ENCODE measurements around the gene MIPOL1.

Gene MIPOL1

GRCh38 chr14:37587131-37587803 is 389.5 kb downstream of the MIPOL1 start:
- Histone ChIP-seq H3K27ac (ENCODE audit: low read depth, low read length, poor library complexity, severe bottlenecking) (no peak overlapping the region), H3K4me3 (ENCODE audit: low read depth, low read length, poor library complexity, severe bottlenecking) (no peak overlapping the region), H4K20me1 (ENCODE audit: insufficient read depth, low read length) (no peaks in the 10 kb centered on the region), H3K9me3 (ENCODE audit: low read length) (no peaks in the 10 kb centered on the region), H3K9ac (ENCODE audit: low read length) (no peak overlapping the region), H3K79me2 (ENCODE audit: insufficient read depth, low read length) (no peaks in the 10 kb centered on the region), H3K36me3 (ENCODE audit: insufficient read depth, low read length) (no peaks in the 10 kb centered on the region), H3F3A (ENCODE audit: insufficient read depth, low read length) (no peaks in the 10 kb centered on the region), H3K9me2 (ENCODE audit: low read depth, low read length) (no peaks in the 10 kb centered on the region), H2AFZ (ENCODE audit: low read length) (no peak overlapping the region), H3K4me1 (ENCODE audit: insufficient read depth, low read length, severe bottlenecking) (no peaks in the 10 kb centered on the region), H3K4me2 (ENCODE audit: low read length) (no peak overlapping the region), H3K27me3 (ENCODE audit: insufficient read depth, low read length) (no peaks in the 10 kb centered on the region)
- TF ChIP-seq CTCF (IDR thresholded peaks at IDR 0.05; ENCODE audit: low read length) (no peak), EZH2 (IDR thresholded peaks at IDR 0.05; ENCODE audit: borderline replicate concordance, low read length) (no peak)

- no peak overlapping the region for H3K4me3 ChIP-seq (ENCODE audit: low read depth, low read length, poor library complexity, severe bottlenecking)
- H3K4me2 ChIP-seq (ENCODE audit: low read length): no peak overlapping the region
- H3K4me1 ChIP-seq (ENCODE audit: insufficient read depth, low read length, severe bottlenecking): no peaks in the 10 kb centered on the region
- H3K36me3 ChIP-seq (ENCODE audit: insufficient read depth, low read length): no peaks in the 10 kb centered on the region
- TF ChIP-seq EZH2 (IDR thresholded peaks at IDR 0.05; ENCODE audit: borderline replicate concordance, low read length): no peak
- no peak for TF ChIP-seq CTCF (IDR thresholded peaks at IDR 0.05; ENCODE audit: low read length)
- no peak overlapping the region for H3K9ac ChIP-seq (ENCODE audit: low read length)
- H3K9me2 ChIP-seq (ENCODE audit: low read depth, low read length): no peaks in the 10 kb centered on the region
- H3K79me2 ChIP-seq (ENCODE audit: insufficient read depth, low read length): no peaks in the 10 kb centered on the region
- no peaks in the 10 kb centered on the region for H3F3A ChIP-seq (ENCODE audit: insufficient read depth, low read length)
- no peaks in the 10 kb centered on the region for H3K27me3 ChIP-seq (ENCODE audit: insufficient read depth, low read length)
- H3K27ac ChIP-seq (ENCODE audit: low read depth, low read length, poor library complexity, severe bottlenecking): no peak overlapping the region
- H2AFZ ChIP-seq (ENCODE audit: low read length): no peak overlapping the region
- no peaks in the 10 kb centered on the region for H4K20me1 ChIP-seq (ENCODE audit: insufficient read depth, low read length)
- H3K9me3 ChIP-seq (ENCODE audit: low read length): no peaks in the 10 kb centered on the region
Measured at GRCh38 chr14:37587881-37588666, 390.3 kb downstream of the MIPOL1 start.

- TF ChIP-seq EZH2 (IDR thresholded peaks at IDR 0.05; ENCODE audit: borderline replicate concordance, low read length) (no peak), CTCF (IDR thresholded peaks at IDR 0.05; ENCODE audit: low read length) (no peak)
Measured at GRCh38 chr14:37588667-37588955, 390.9 kb downstream of the MIPOL1 start.

More at GRCh38 chr14:37588667-37588955, 390.9 kb downstream of the MIPOL1 start:
- H3K9me3 ChIP-seq (ENCODE audit: low read length): no peaks in the 10 kb centered on the region
- no peak overlapping the region for H3K4me3 ChIP-seq (ENCODE audit: low read depth, low read length, poor library complexity, severe bottlenecking)
- no peaks in the 10 kb centered on the region for H3K27me3 ChIP-seq (ENCODE audit: insufficient read depth, low read length)
- no peak overlapping the region for H3K27ac ChIP-seq (ENCODE audit: low read depth, low read length, poor library complexity, severe bottlenecking)
- no peaks in the 10 kb centered on the region for H3K79me2 ChIP-seq (ENCODE audit: insufficient read depth, low read length)
- no peak overlapping the region for H3K4me2 ChIP-seq (ENCODE audit: low read length)
- H3K36me3 ChIP-seq (ENCODE audit: insufficient read depth, low read length): no peaks in the 10 kb centered on the region
- H2AFZ ChIP-seq (ENCODE audit: low read length): no peak overlapping the region
- H3K9me2 ChIP-seq (ENCODE audit: low read depth, low read length): no peaks in the 10 kb centered on the region
- no peaks in the 10 kb centered on the region for H3K4me1 ChIP-seq (ENCODE audit: insufficient read depth, low read length, severe bottlenecking)
- H3K9ac ChIP-seq (ENCODE audit: low read length): no peak overlapping the region
- H3F3A ChIP-seq (ENCODE audit: insufficient read depth, low read length): no peaks in the 10 kb centered on the region
- H4K20me1 ChIP-seq (ENCODE audit: insufficient read depth, low read length): no peaks in the 10 kb centered on the region
